ENCODE measurements around the gene REEP5.

The REEP5 gene

DNA sequence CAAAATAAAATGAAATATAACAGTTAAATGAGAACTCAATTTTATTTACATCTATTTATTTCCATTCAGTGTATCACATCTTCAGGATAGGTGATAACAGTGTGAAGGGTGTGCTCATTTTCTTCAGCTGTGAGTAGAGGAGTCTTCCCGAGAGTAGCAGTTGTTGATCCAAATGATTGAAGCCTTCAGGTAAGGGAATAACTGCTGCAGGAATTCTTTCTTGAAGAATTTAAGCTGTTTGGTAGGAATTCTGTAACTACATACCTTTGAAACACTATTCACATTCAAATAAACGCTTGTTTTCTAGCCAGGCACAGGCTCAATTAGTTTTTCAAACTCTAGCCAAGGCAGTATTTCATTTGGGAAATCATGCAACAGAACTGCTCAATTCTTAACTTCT lies 45.7 kb downstream of the REEP5 start:
- no peaks in the 10 kb centered on the region for H3K79me2 ChIP-seq (ENCODE audit: control insufficient read depth, low read length)
- peaks cover 51% of the 10 kb centered on the region for H3K36me3 ChIP-seq (ENCODE audit: control insufficient read depth, low read length)
- H4K20me1 ChIP-seq (ENCODE audit: control insufficient read depth, insufficient read depth, low read depth, low read length): no peaks in the 10 kb centered on the region
- H3K4me2 ChIP-seq (ENCODE audit: low read length): no peak overlapping the region
- peaks cover 15% of the 10 kb centered on the region; the same call in 1 of the 2 replicates for H3F3A ChIP-seq (ENCODE audit: control insufficient read depth, insufficient read depth)
- no peak overlapping the region for H3K4me3 ChIP-seq (ENCODE audit: low read length)
- no peaks in the 10 kb centered on the region for H3K9me2 ChIP-seq (replicated peaks; ENCODE audit: control insufficient read depth, low read length)
- peaks cover 3% of the 10 kb centered on the region; the same call in 1 of the 2 replicates for H3K4me1 ChIP-seq (ENCODE audit: control insufficient read depth, low read length)
- no peaks in the 10 kb centered on the region for H3K9me3 ChIP-seq (ENCODE audit: control insufficient read depth, insufficient read depth, low read length)
- no peak overlapping the region for H3K27ac ChIP-seq (ENCODE audit: low read depth, low read length)
- H3K27me3 ChIP-seq (ENCODE audit: control insufficient read depth, low read length): no peaks in the 10 kb centered on the region
- TF ChIP-seq, protein P1, sequence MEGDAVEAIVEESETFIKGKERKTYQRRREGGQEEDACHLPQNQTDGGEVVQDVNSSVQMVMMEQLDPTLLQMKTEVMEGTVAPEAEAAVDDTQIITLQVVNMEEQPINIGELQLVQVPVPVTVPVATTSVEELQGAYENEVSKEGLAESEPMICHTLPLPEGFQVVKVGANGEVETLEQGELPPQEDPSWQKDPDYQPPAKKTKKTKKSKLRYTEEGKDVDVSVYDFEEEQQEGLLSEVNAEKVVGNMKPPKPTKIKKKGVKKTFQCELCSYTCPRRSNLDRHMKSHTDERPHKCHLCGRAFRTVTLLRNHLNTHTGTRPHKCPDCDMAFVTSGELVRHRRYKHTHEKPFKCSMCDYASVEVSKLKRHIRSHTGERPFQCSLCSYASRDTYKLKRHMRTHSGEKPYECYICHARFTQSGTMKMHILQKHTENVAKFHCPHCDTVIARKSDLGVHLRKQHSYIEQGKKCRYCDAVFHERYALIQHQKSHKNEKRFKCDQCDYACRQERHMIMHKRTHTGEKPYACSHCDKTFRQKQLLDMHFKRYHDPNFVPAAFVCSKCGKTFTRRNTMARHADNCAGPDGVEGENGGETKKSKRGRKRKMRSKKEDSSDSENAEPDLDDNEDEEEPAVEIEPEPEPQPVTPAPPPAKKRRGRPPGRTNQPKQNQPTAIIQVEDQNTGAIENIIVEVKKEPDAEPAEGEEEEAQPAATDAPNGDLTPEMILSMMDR (IDR thresholded peaks at IDR 0.05; ENCODE audit: low read depth, low read length, poor library complexity, severe bottlenecking): no peak
- TF ChIP-seq EZH2phosphoT487 (IDR thresholded peaks at IDR 0.05; ENCODE audit: borderline replicate concordance, low read length): no peak

DNA sequence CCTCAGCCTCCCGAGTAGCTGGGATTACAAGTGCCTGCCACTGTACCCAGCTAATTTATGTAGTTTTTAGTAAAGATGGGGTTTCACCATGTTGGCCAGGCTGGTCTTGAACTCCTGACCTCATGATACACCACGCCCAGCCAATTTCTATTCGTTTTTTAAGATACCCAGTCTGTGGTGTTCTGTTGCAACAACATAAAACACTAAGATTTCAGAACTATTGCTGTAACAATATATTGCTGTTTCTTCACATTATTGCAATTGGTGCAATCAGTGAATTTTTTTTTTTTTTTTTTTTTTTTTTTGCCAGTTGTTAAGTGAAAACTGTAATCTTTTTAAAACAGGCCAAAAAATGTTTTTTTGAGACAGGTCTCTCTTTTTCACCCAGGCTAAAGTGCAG lies 51.1 kb downstream of the REEP5 start:
- Histone ChIP-seq H3K27me3 (ENCODE audit: control insufficient read depth, low read length) (no peaks in the 10 kb centered on the region), H3K36me3 (ENCODE audit: control insufficient read depth, low read length) (peaks cover 51% of the 10 kb centered on the region), H3K9me3 (ENCODE audit: control insufficient read depth, insufficient read depth, low read length) (no peaks in the 10 kb centered on the region), H3K4me2 (ENCODE audit: low read length) (no peak overlapping the region), H3K4me1 (ENCODE audit: control insufficient read depth, low read length) (no peaks in the 10 kb centered on the region), H3K27ac (ENCODE audit: low read depth, low read length) (no peak overlapping the region), H3K9me2 (replicated peaks; ENCODE audit: control insufficient read depth, low read length) (no peaks in the 10 kb centered on the region), H3F3A (ENCODE audit: control insufficient read depth, insufficient read depth) (no peaks in the 10 kb centered on the region), H4K20me1 (ENCODE audit: control insufficient read depth, insufficient read depth, low read depth, low read length) (no peaks in the 10 kb centered on the region), H3K79me2 (ENCODE audit: control insufficient read depth, low read length) (no peaks in the 10 kb centered on the region), H3K4me3 (ENCODE audit: low read length) (no peak overlapping the region)
- TF ChIP-seq, protein P1 (IDR thresholded peaks at IDR 0.05; ENCODE audit: low read depth, low read length, poor library complexity, severe bottlenecking): no peak
- TF ChIP-seq EZH2phosphoT487 (IDR thresholded peaks at IDR 0.05; ENCODE audit: borderline replicate concordance, low read length): no peak

DNA sequence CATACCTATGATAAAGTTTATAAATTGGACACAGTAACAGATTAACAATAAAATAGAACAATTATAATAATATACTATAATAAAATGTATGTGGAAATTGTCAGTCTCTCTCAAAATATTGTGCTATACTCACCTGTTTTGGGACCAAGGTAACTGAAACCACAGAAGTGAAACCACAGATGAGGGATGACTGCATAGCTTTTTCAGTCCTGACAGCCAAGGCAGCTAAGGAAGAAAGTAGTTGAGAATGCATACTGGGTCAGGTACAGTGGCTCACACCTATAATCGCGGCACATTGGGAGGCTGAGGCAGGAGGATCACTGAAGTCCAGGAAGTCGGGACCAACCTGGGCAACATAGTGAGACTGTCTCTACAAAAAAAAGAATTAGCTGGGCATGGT lies 52.1 kb downstream of the REEP5 start:
- peaks cover 61% of the 10 kb centered on the region for H3K36me3 ChIP-seq (ENCODE audit: control insufficient read depth, low read length)

More for the DNA sequence above, 52.1 kb downstream of the REEP5 start:
- Histone ChIP-seq H3F3A (ENCODE audit: control insufficient read depth, insufficient read depth) (no peaks in the 10 kb centered on the region), H3K4me1 (ENCODE audit: control insufficient read depth, low read length) (no peaks in the 10 kb centered on the region), H4K20me1 (ENCODE audit: control insufficient read depth, insufficient read depth, low read depth, low read length) (no peaks in the 10 kb centered on the region), H3K4me3 (ENCODE audit: low read length) (no peak overlapping the region), H3K4me2 (ENCODE audit: low read length) (no peak overlapping the region), H3K9me3 (ENCODE audit: control insufficient read depth, insufficient read depth, low read length) (no peaks in the 10 kb centered on the region), H3K27me3 (ENCODE audit: control insufficient read depth, low read length) (no peaks in the 10 kb centered on the region), H3K9me2 (replicated peaks; ENCODE audit: control insufficient read depth, low read length) (no peaks in the 10 kb centered on the region), H3K79me2 (ENCODE audit: control insufficient read depth, low read length) (peaks cover 3% of the 10 kb centered on the region), H3K27ac (ENCODE audit: low read depth, low read length) (no peak overlapping the region)
- no peak for TF ChIP-seq EZH2phosphoT487 (IDR thresholded peaks at IDR 0.05; ENCODE audit: borderline replicate concordance, low read length)
- TF ChIP-seq, protein P1 (IDR thresholded peaks at IDR 0.05; ENCODE audit: low read depth, low read length, poor library complexity, severe bottlenecking): no peak
